ENCODE results near the gene PSMG4. TPM values are rescaled to one million over a fixed set of nuclear protein-coding genes. Genes with fewer than 3 reads are reported as not detected.

The PSMG4 gene
- total and polyA plus RNA-seq, 9 of the 15 experiments (the other 6 are each of a cell fraction or from before 2014, with no cell fraction given): 12.9 to 185 (median 52.0) TPM

- intact Hi-C loops (cut with micrococcal nuclease) (no loop called here), in situ Hi-C loops (cut with MboI) (no loop called here)
- no TSS peak for BruUV-seq (replicated peaks)
- no peak overlapping the region for H3K4me2 ChIP-seq (ENCODE audit: insufficient read depth, low read length)
- TF ChIP-seq, protein P1, sequence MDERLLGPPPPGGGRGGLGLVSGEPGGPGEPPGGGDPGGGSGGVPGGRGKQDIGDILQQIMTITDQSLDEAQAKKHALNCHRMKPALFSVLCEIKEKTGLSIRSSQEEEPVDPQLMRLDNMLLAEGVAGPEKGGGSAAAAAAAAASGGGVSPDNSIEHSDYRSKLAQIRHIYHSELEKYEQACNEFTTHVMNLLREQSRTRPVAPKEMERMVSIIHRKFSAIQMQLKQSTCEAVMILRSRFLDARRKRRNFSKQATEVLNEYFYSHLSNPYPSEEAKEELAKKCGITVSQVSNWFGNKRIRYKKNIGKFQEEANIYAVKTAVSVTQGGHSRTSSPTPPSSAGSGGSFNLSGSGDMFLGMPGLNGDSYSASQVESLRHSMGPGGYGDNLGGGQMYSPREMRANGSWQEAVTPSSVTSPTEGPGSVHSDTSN (CRISPR knock-in tag; IDR thresholded peaks at IDR 0.05; ENCODE audit: low read depth): no peak
- TF ChIP-seq, protein P1 (tag; conservative IDR thresholded peaks at IDR 0.05; ENCODE audit: low read depth): peak; percentile 42
- TF ChIP-seq MEIS2 (IDR thresholded peaks at IDR 0.05; ENCODE audit: partially characterized antibody) (peak; percentile 22), ZNF740 (CRISPR knock-in tag; IDR thresholded peaks at IDR 0.05) (no peak), ZNF740 (tag; IDR thresholded peaks at IDR 0.05) (no peak), KDM1A (IDR thresholded peaks at IDR 0.05) (peak; percentile 21 to 44; a peak in 2 of 4 replicates), BMI1 (IDR thresholded peaks at IDR 0.05; ENCODE audit: low read length) (peak; percentile 44; the same call in 1 of the 2 replicates), RFX1 (IDR thresholded peaks at IDR 0.05) (peak; percentile 86), ZNF239 (CRISPR knock-in tag; IDR thresholded peaks at IDR 0.05) (no peak), GTF2A2 (tag; IDR thresholded peaks at IDR 0.05) (no peak)
- ChIA-PET CTCF (ENCODE audit: low intra/inter-chr PET ratio) (no interaction called here), POLR2A (interaction anchor here (0.6 to 0.7 kb wide), 5 partner anchors 12 to 388 kb away, joined by 3 to 5 read pairs (median 3); no protein-coding TSS in a partner anchor)
- H3K36me3 ChIP-seq (ENCODE audit: control insufficient read depth, insufficient read depth, low read length): no peaks in the 10 kb centered on the region
- no peak overlapping the region for H3K27ac ChIP-seq (ENCODE audit: extremely low read depth, low read depth, low read length)
- no peak overlapping the region for H2AFZ ChIP-seq (ENCODE audit: low read depth, low read length)
- H3K9ac ChIP-seq (ENCODE audit: insufficient read depth in 1 of 2, low read depth in 2 of 2, low read length in 2 of 2): peak overlapping the region in 1 of 2 experiments; percentile 75; a peak in 1 of 4 replicates
- H3K9me3 ChIP-seq (replicated peaks; ENCODE audit: control insufficient read depth, insufficient read depth, low read depth, low read length): no peaks in the 10 kb centered on the region
- H3K4me3 ChIP-seq: no peak overlapping the region
- 41% methylated on average over 11 of the region's 11 CpGs for WGBS (ENCODE audit: insufficient coverage, low coverage, missing lambda C conversion rate)
- no peaks in the 10 kb centered on the region for H3K79me2 ChIP-seq (ENCODE audit: control insufficient read depth, insufficient read depth, low read length)
- no peaks in the 10 kb centered on the region for H3K9me1 ChIP-seq (ENCODE audit: control insufficient read depth, insufficient read depth, low read length)
- peaks cover 42 to 57% of the 10 kb centered on the region in 2 experiments for H3K27me3 ChIP-seq (ENCODE audit: control insufficient read depth in 2 of 2, insufficient read depth in 2 of 2, low read length in 2 of 2)
- ATAC-seq: no peak
- peaks cover 38 to 50% of the 10 kb centered on the region in 2 experiments for H3K4me1 ChIP-seq (replicated peaks in 1 of 2; ENCODE audit: control insufficient read depth in 2 of 2, insufficient read depth in 2 of 2, low read length in 2 of 2)
- DNase-seq (ENCODE audit: extremely low read depth in 1 of 4, low spot score in 3 of 4): no peak
- FAIRE-seq: no peak
- H4K20me1 ChIP-seq (replicated peaks; ENCODE audit: control insufficient read depth, insufficient read depth, low read length): no peaks in the 10 kb centered on the region
These were observed 27.9 kb upstream of the PSMG4 start for GRCh38 chr6:3230900-3231246.
